Calu3 (cell line): ENCODE measurements around the gene GZMA. TPM values are rescaled to one million over a fixed set of nuclear protein-coding genes. Genes with fewer than 3 reads are reported as not detected.
"Not testable (repeated sequence)": the region's sequence is repeated elsewhere in the genome, so short reads cannot be mapped to it uniquely, and the experiment has no call there.

Source experiments
- BruUV-seq: library from RNA; stranded (reverse); fragments of 400-500 nt; replicated peaks from 2 replicates; lab custom pipeline; 2021; lab: Mats Ljungman, UMichigan
- CTCF ChIA-PET: fragments of 300-600 bp; sonication (Branson Sonifier 250); formaldehyde crosslinking; loops from one replicate; lab custom pipeline; 2022; ENCODE audit warnings: antibody characterized with exemption; lab: Charles Lee
- DNase-seq: peaks from one replicate; pipeline ENCODE4 v3.0.0; 2022
- H3K27ac Mint-ChIP-seq: one replicate; pipeline ENCODE4 v1.8.0; 2022; ENCODE audit warnings: mixed read lengths; ENCODE audit not compliant: unreplicated experiment
- H3K27me3 Mint-ChIP-seq: one replicate; pipeline ENCODE4 v1.8.0; 2022; ENCODE audit warnings: mixed read lengths; ENCODE audit not compliant: unreplicated experiment
- H3K36me3 Mint-ChIP-seq: one replicate; pipeline ENCODE4 v1.8.0; 2022; ENCODE audit warnings: mild to moderate bottlenecking, moderate library complexity, mixed read lengths; ENCODE audit not compliant: insufficient read depth, unreplicated experiment
- H3K4me1 Mint-ChIP-seq: one replicate; pipeline ENCODE4 v1.8.0; 2022; ENCODE audit warnings: mild to moderate bottlenecking, low read depth, mixed read lengths; ENCODE audit not compliant: unreplicated experiment
- H3K4me3 Mint-ChIP-seq: one replicate; pipeline ENCODE4 v1.8.0; 2022; ENCODE audit warnings: mild to moderate bottlenecking, low read depth, moderate library complexity, mixed read lengths; ENCODE audit not compliant: unreplicated experiment
- H3K9me3 Mint-ChIP-seq: one replicate; pipeline ENCODE4 v1.8.0; 2022; ENCODE audit warnings: low read depth, mixed read lengths; ENCODE audit not compliant: unreplicated experiment
- CTCF ChIP-seq: fragments of 200-600 bp; IDR thresholded peaks from one replicate; pipeline ENCODE4 v1.8.0; 2022; ENCODE audit warnings: antibody characterized with exemption; ENCODE audit not compliant: unreplicated experiment
- intact Hi-C: fragments of 100-400 bp; cut with micrococcal nuclease; formaldehyde crosslinking; loops from one replicate; pipeline ENCODE4 v1.10.0; 2022; ENCODE audit not compliant: unreplicated experiment
- total RNA-seq: library from RNA; stranded (reverse); gene quantifications from 2 replicates; pipeline ENCODE4 v1.2.3, GENCODE V29; 2022

Gene GZMA
- total RNA-seq, 1 experiment from 2014 or later: not detected

- Mint-ChIP-seq H3K4me1 (no peaks in the 10 kb centered on the region), H3K4me3 (no peak overlapping the region), H3K27me3 (peaks cover 62% of the 10 kb centered on the region), H3K27ac (no peak overlapping the region), H3K9me3 (no peaks in the 10 kb centered on the region), H3K36me3 (no peaks in the 10 kb centered on the region)
- BruUV-seq: no TSS peak
- CTCF ChIA-PET: no interaction called here
- no peak for TF ChIP-seq CTCF
- intact Hi-C loops: no loop called here
- no peak for DNase-seq
Measured at GRCh38 chr5:55071413-55071812, 31.0 kb upstream of the GZMA start.

- no peak for TF ChIP-seq CTCF
- Mint-ChIP-seq H3K9me3 (no peaks in the 10 kb centered on the region), H3K4me3 (no peak overlapping the region), H3K27ac (no peak overlapping the region), H3K27me3 (peaks cover 50% of the 10 kb centered on the region), H3K36me3 (no peaks in the 10 kb centered on the region), H3K4me1 (no peaks in the 10 kb centered on the region)
- CTCF ChIA-PET: no interaction called here
- intact Hi-C loops: no loop called here
- no peak for DNase-seq
- no TSS peak for BruUV-seq
Measured at GRCh38 chr5:55072666-55073065, 29.8 kb upstream of the GZMA start.

GRCh38 chr5:55073211-55073610 is 29.2 kb upstream of the GZMA start:
- BruUV-seq: no TSS peak
- intact Hi-C loops: no loop called here
- Mint-ChIP-seq H3K4me1 (no peaks in the 10 kb centered on the region), H3K36me3 (no peaks in the 10 kb centered on the region), H3K27me3 (peaks cover 49% of the 10 kb centered on the region), H3K27ac (no peak overlapping the region), H3K4me3 (no peak overlapping the region), H3K9me3 (no peaks in the 10 kb centered on the region)
- CTCF ChIA-PET: no interaction called here
- no peak for TF ChIP-seq CTCF
- DNase-seq: no peak

- BruUV-seq: no TSS peak
- no peak overlapping the region for H3K27ac Mint-ChIP-seq
- no peak for DNase-seq
- H3K9me3 Mint-ChIP-seq: peaks cover 3% of the 10 kb centered on the region
- intact Hi-C loops: no loop called here
- TF ChIP-seq CTCF: no peak
- no peaks in the 10 kb centered on the region for H3K36me3 Mint-ChIP-seq
- no peaks in the 10 kb centered on the region for H3K4me1 Mint-ChIP-seq
- CTCF ChIA-PET: no interaction called here
- no peak overlapping the region for H3K4me3 Mint-ChIP-seq
- H3K27me3 Mint-ChIP-seq: peaks cover 60% of the 10 kb centered on the region
Measured at GRCh38 chr5:55081541-55081940, 20.9 kb upstream of the GZMA start.

- H3K27ac Mint-ChIP-seq, intact Hi-C loops, DNase-seq: not testable (repeated sequence)
Measured at GRCh38 chr5:55089301-55089700, 13.1 kb upstream of the GZMA start.

GRCh38 chr5:55091011-55091410 is 11.4 kb upstream of the GZMA start:
- DNase-seq, H3K27ac Mint-ChIP-seq, H3K4me1 Mint-ChIP-seq, H3K9me3 Mint-ChIP-seq, CTCF ChIA-PET, intact Hi-C loops, BruUV-seq, H3K4me3 Mint-ChIP-seq, H3K36me3 Mint-ChIP-seq: not testable (repeated sequence)
- H3K27me3 Mint-ChIP-seq: peaks cover 100% of the 10 kb centered on the region

More at GRCh38 chr5:55089301-55089700, 13.1 kb upstream of the GZMA start:
- H3K27me3 Mint-ChIP-seq: peaks cover 98% of the 10 kb centered on the region
- H3K4me3 Mint-ChIP-seq, H3K9me3 Mint-ChIP-seq, H3K36me3 Mint-ChIP-seq, BruUV-seq, H3K4me1 Mint-ChIP-seq, CTCF ChIA-PET: not testable (repeated sequence)
